Stimulated activated CD8-positive, alpha-beta memory T cell treated with anti-CD3 and anti-CD28 coated beads, Interleukin-7, amount 100 ng/mL, for 48 hours (primary cell): ENCODE data around the gene FBXL22.

ENCODE experiments used
- DNase-seq, 2 donors: peaks; one replicate each; pipeline ENCODE4 v3.0.0-alpha.2; 2020; ENCODE audit warnings: low read depth in 1 of 2; ENCODE audit errors: extremely low read depth in 1 of 2

Gene FBXL22

GRCh38 chr15:63597038-63597790, at the start of gene FBXL22:
FBXL22 (plus strand) TSS chr15:63597387; CDS start chr15:63597393, 6 bp downstream.
- DNase-seq, result no peak

- DNase-seq, result no peak
Measured at GRCh38 chr15:63551400-63551799, 45.8 kb upstream of the FBXL22 start.

- DNase-seq, result no peak
Measured at GRCh38 chr15:63553388-63553791, 43.8 kb upstream of the FBXL22 start.

GRCh38 chr15:63554337-63554927, 42.8 kb upstream of the FBXL22 start:
- no peak for DNase-seq

- no peak for DNase-seq
Measured at GRCh38 chr15:63555507-63555906, 41.7 kb upstream of the FBXL22 start.

GRCh38 chr15:63556246-63556645, 40.9 kb upstream of the FBXL22 start:
- no peak for DNase-seq

- no peak for DNase-seq
Measured at GRCh38 chr15:63556736-63557135, 40.5 kb upstream of the FBXL22 start.

GRCh38 chr15:63559753-63560152, 37.4 kb upstream of the FBXL22 start:
- no peak for DNase-seq

GRCh38 chr15:63560741-63561448, 36.3 kb upstream of the FBXL22 start:
- peak; percentile 8 to 68 for DNase-seq

- DNase-seq, result no peak
Measured at GRCh38 chr15:63564093-63564492, 33.1 kb upstream of the FBXL22 start.

GRCh38 chr15:63565536-63566186, 31.5 kb upstream of the FBXL22 start:
- DNase-seq, result no peak

GRCh38 chr15:63572749-63573464, 24.3 kb upstream of the FBXL22 start:
- DNase-seq, result no peak

- no peak for DNase-seq
Measured at GRCh38 chr15:63573533-63573932, 23.7 kb upstream of the FBXL22 start.

GRCh38 chr15:63575312-63575711, 21.9 kb upstream of the FBXL22 start:
- DNase-seq, result no peak

GRCh38 chr15:63576441-63576840, 20.7 kb upstream of the FBXL22 start:
- no peak for DNase-seq

GRCh38 chr15:63582179-63582578, 15.0 kb upstream of the FBXL22 start:
- DNase-seq, result no peak

GRCh38 chr15:63582718-63583426, 14.3 kb upstream of the FBXL22 start:
- no peak for DNase-seq

GRCh38 chr15:63586790-63587189, 10.4 kb upstream of the FBXL22 start:
- DNase-seq, result no peak

GRCh38 chr15:63587527-63587926, 9.7 kb upstream of the FBXL22 start:
- no peak for DNase-seq

GRCh38 chr15:63588826-63589225, 8.4 kb upstream of the FBXL22 start:
- DNase-seq, result no peak
